IMR-90 (cell line): ENCODE measurements around the gene PMP22. TPM values are rescaled to one million over a fixed set of nuclear protein-coding genes. Genes with fewer than 3 reads are reported as not detected.

ENCODE experiments used
- ATAC-seq: fragments of 200-7000 bp; cut with Tn5 transposase; 2 replicates; pipeline ENCODE4 v1.9.1; 2020; ENCODE audit warnings: low read depth, mild to moderate bottlenecking, moderate library complexity
- BruUV-seq: library from RNA; stranded (reverse); fragments of 400-500 nt; replicated peaks from 2 replicates; lab custom pipeline; 2021; lab: Mats Ljungman, UMichigan
- CTCF ChIA-PET: fragments of 300-600 bp; formaldehyde crosslinking; extraction: SDS; loops from one replicate; lab custom pipeline; 2021; ENCODE audit warnings: antibody characterized with exemption; lab: Yijun Ruan, JAX
- POLR2A ChIA-PET: fragments of 300-600 bp; sonication (Branson Sonifier 250); formaldehyde crosslinking; loops from one replicate; lab custom pipeline; 2022; ENCODE audit warnings: antibody characterized with exemption; ENCODE audit not compliant: unreplicated experiment; lab: Charles Lee
- DNase-seq: peaks from one replicate; pipeline ENCODE4 v3.0.0; 2013
- H2AFZ ChIP-seq: replicated peaks from 2 replicates; pipeline ENCODE3; 2013; ENCODE audit warnings: low read length, mild to moderate bottlenecking; ENCODE audit not compliant: poor library complexity
- H2AK5ac ChIP-seq: 2 replicates; pipeline ENCODE4 v1.6.1; 2013; ENCODE audit warnings: low read depth, low read length, inconsistent platforms
- H2AK9ac ChIP-seq: replicated peaks from 2 replicates; pipeline ENCODE3; 2013; ENCODE audit warnings: mild to moderate bottlenecking, low read depth, low read length, moderate library complexity; ENCODE audit not compliant: poor library complexity
- H2BK120ac ChIP-seq: 2 replicates; pipeline ENCODE4 v1.6.1; 2013; ENCODE audit warnings: low read depth, low read length, inconsistent platforms
- H2BK15ac ChIP-seq: 3 replicates; pipeline ENCODE4 v1.6.1; 2013; ENCODE audit warnings: low read depth, low read length, inconsistent platforms
- H2BK20ac ChIP-seq: 2 replicates; pipeline ENCODE4 v1.6.1; 2013; ENCODE audit warnings: low read depth, mild to moderate bottlenecking, inconsistent platforms, low read length, moderate library complexity
- H2BK5ac ChIP-seq: 2 replicates; pipeline ENCODE4 v1.6.1; 2013; ENCODE audit warnings: mild to moderate bottlenecking, low read depth, low read length, inconsistent platforms; ENCODE audit not compliant: poor library complexity, severe bottlenecking
- H3K14ac ChIP-seq: replicated peaks from 2 replicates; pipeline ENCODE4 v1.6.1; 2013; ENCODE audit warnings: low read depth, low read length, inconsistent platforms
- H3K18ac ChIP-seq: 2 replicates; pipeline ENCODE4 v1.6.1; 2013; ENCODE audit warnings: low read depth, low read length, control low read depth
- H3K23ac ChIP-seq: 2 replicates; pipeline ENCODE4 v1.6.1; 2013; ENCODE audit warnings: low read depth, low read length, inconsistent platforms
- H3K27ac ChIP-seq: 2 replicates; pipeline ENCODE4 v1.5.1; 2013; ENCODE audit warnings: mild to moderate bottlenecking, control low read depth, low read length; ENCODE audit not compliant: insufficient read depth
- H3K27me3 ChIP-seq: 2 replicates; pipeline ENCODE4 v1.6.1; 2013; ENCODE audit warnings: low read length; ENCODE audit not compliant: control insufficient read depth, insufficient read depth
- H3K36me3 ChIP-seq: 2 replicates; pipeline ENCODE4 v1.6.1; 2013; ENCODE audit warnings: low read length, mixed read lengths; ENCODE audit not compliant: control insufficient read depth, insufficient read depth
- H3K4ac ChIP-seq: 2 replicates; pipeline ENCODE4 v1.6.1; 2013; ENCODE audit warnings: low read depth, low read length, inconsistent platforms
- H3K4me1 ChIP-seq: 2 replicates; pipeline ENCODE4 v1.6.1; 2013; ENCODE audit warnings: low read length, mixed read lengths; ENCODE audit not compliant: control insufficient read depth, insufficient read depth
- H3K4me2 ChIP-seq: 2 replicates; pipeline ENCODE4 v1.6.1; 2013; ENCODE audit warnings: low read depth, mild to moderate bottlenecking, control low read depth, low read length, moderate library complexity
- H3K4me3 ChIP-seq: 2 replicates; pipeline ENCODE4 v1.5.1; 2013; ENCODE audit warnings: low read depth, mild to moderate bottlenecking, control low read depth, low read length, moderate library complexity; ENCODE audit not compliant: insufficient read depth
- H3K56ac ChIP-seq: 2 replicates; pipeline ENCODE4 v1.6.1; 2013; ENCODE audit warnings: low read length, inconsistent platforms; ENCODE audit not compliant: insufficient read depth; ENCODE audit errors: extremely low read depth
- H3K79me1 ChIP-seq, 2 experiments: 2 replicates each; pipeline ENCODE4 v1.6.1; 2013; ENCODE audit warnings: low read length in 2 of 2, inconsistent platforms in 1 of 2, low read depth in 1 of 2
- H3K9ac ChIP-seq: 2 replicates; pipeline ENCODE4 v1.6.1; 2013; ENCODE audit warnings: low read depth, low read length, control low read depth
- H3K9me1 ChIP-seq: 2 replicates; pipeline ENCODE4 v1.6.1; 2013; ENCODE audit warnings: low read length, inconsistent platforms; ENCODE audit not compliant: insufficient read depth
- H3K9me3 ChIP-seq: 2 replicates; pipeline ENCODE4 v1.6.1; 2013; ENCODE audit warnings: low read length; ENCODE audit not compliant: control insufficient read depth, insufficient read depth
- H4K20me1 ChIP-seq: 2 replicates; pipeline ENCODE4 v1.6.1; 2013; ENCODE audit warnings: low read length, inconsistent platforms; ENCODE audit not compliant: insufficient read depth
- H4K5ac ChIP-seq: 2 replicates; pipeline ENCODE4 v1.6.1; 2013; ENCODE audit warnings: mild to moderate bottlenecking, low read depth, low read length, control low read depth
- H4K8ac ChIP-seq, 2 experiments: 2 replicates each; pipeline ENCODE4 v1.6.1; 2013; ENCODE audit warnings: low read depth in 2 of 2, low read length in 2 of 2, control low read depth in 1 of 2, inconsistent platforms in 1 of 2
- H4K91ac ChIP-seq: 2 replicates; pipeline ENCODE4 v1.6.1; 2013; ENCODE audit warnings: low read depth, low read length, inconsistent platforms; ENCODE audit not compliant: insufficient read depth
- CEBPB ChIP-seq: IDR thresholded peaks from 2 replicates; pipeline ENCODE4 v1.6.1; 2012; ENCODE audit warnings: low read depth, low read length, improper control_type of control experiment
- WGBS, 2 experiments: methylation state at CpG; one replicate each; pipeline versions ENCODE4 v1.1.5 to v1.1.7; 2013; ENCODE audit warnings: missing lambda C conversion rate in 2 of 2; ENCODE audit not compliant: insufficient read length in 1 of 2; ENCODE audit errors: extremely low coverage in 2 of 2; 5-methylcytosine and 5-hydroxymethylcytosine counted together
- dilution Hi-C: fragments of 300-500 bp; cut with HindIII; formaldehyde crosslinking; loops from one replicate; pipeline ENCODE4 v1.14.3; 2018; ENCODE audit warnings: low sequenced_read_pairs; ENCODE audit not compliant: unreplicated experiment
- in situ Hi-C: fragments of 300-500 bp; cut with MboI; formaldehyde crosslinking; loops from 3 replicates; pipeline ENCODE4 v1.14.3; 2019; ENCODE audit warnings: low sequenced_read_pairs, inconsistent platforms, mixed read lengths
- intact Hi-C: fragments of 100-400 bp; cut with micrococcal nuclease; formaldehyde crosslinking; loops from 2 replicates; pipeline ENCODE4 v1.10.0; 2022
- polyA plus RNA-seq, 3 experiments: library from polyadenylated mRNA; depleted of rRNA; stranded (reverse); fragments of >200 nt; gene quantifications; 2 replicates each; pipeline ENCODE4 v1.2.3, GENCODE V29; 2012; ENCODE audit warnings: low replicate concordance in 1 of 3
- total RNA-seq: library from RNA; depleted of rRNA; stranded (reverse); fragments of >200 nt; gene quantifications from 2 replicates; pipeline ENCODE4 v1.2.3, GENCODE V29; 2012

Gene PMP22
- total and polyA plus RNA-seq, 2 of the 4 experiments (the other 2 are of a cell fraction) = 33.5 to 72.8 TPM

- Histone ChIP-seq H3K9me3 (no peaks in the 10 kb centered on the region), H2BK20ac (no peak overlapping the region), H2AFZ (no peak overlapping the region), H3K4me2 (no peak overlapping the region), H3K79me1 (peaks cover 0 to 58% of the 10 kb centered on the region in 2 experiments; a peak in 2 of 4 replicates), H3K4me1 (peaks cover 12% of the 10 kb centered on the region), H2BK15ac (no peak overlapping the region), H3K27me3 (no peaks in the 10 kb centered on the region), H3K14ac (no peak overlapping the region), H4K20me1 (peaks cover 19% of the 10 kb centered on the region; the same call in 1 of the 2 replicates), H3K18ac (no peak overlapping the region), H3K36me3 (peaks cover 57% of the 10 kb centered on the region), H3K9me1 (peaks cover 14% of the 10 kb centered on the region), H2AK5ac (no peak overlapping the region), H2BK5ac (no peak overlapping the region), H3K23ac (no peak overlapping the region), H2BK120ac (no peak overlapping the region), H3K27ac (no peak overlapping the region), H2AK9ac (no peak overlapping the region), H3K4ac (no peak overlapping the region), H4K91ac (no peak overlapping the region), H3K4me3 (no peak overlapping the region), H3K9ac (no peak overlapping the region), H4K5ac (no peak overlapping the region), H3K56ac (no peak overlapping the region), H4K8ac (no peak overlapping the region)
- dilution Hi-C loops = no loop called here
- no peak for TF ChIP-seq CEBPB
- WGBS, 2 experiments = no CpG with 5 or more reads among the region's 2 CpGs
- ChIA-PET CTCF (no interaction called here), POLR2A (no interaction called here)
- BruUV-seq = no TSS peak
- ATAC-seq (no peak), DNase-seq (no peak)
- intact Hi-C loops = no loop called here
- in situ Hi-C loops = no loop called here
These were observed 27.1 kb downstream of the PMP22 start for GRCh38 chr17:15238057-15238456.
